ENCODE data around the gene MET.
"Not testable (repeated sequence)": the region's sequence is repeated elsewhere in the genome, so short reads cannot be mapped to it uniquely, and the experiment has no call there.

Gene MET

DNA sequence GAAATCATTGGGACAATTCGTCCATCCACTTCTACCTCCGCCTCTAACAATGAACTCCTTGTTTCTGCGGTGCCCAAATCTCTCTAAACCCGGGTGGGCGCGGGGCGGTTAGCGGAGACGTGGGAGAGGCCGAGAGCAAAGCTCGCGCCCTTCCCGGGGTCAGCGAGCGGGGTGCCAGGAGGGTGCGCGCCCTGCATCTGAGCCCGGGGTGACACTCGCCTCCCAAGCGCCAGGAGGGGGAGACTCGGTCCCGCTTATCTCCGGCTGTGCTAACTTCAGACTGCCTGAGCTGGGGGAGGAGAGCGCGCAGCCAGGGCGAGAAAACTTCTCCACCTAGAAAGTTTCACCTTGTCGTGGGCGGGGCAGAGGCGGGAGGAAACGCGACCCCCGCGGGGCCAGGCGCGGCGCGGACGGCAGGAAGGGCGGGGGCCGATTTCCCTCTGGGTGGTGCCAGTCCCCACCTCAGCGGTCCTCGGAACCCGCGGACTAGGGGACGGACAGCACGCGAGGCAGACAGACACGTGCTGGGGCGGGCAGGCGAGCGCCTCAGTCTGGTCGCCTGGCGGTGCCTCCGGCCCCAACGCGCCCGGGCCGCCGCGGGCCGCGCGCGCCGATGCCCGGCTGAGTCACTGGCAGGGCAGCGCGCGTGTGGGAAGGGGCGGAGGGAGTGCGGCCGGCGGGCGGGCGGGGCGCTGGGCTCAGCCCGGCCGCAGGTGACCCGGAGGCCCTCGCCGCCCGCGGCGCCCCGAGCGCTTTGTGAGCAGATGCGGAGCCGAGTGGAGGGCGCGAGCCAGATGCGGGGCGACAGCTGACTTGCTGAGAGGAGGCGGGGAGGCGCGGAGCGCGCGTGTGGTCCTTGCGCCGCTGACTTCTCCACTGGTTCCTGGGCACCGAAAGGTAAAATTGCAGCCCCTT, at the start of gene MET:
MET (plus strand) TSS at position 516 of the 915 bp plus-strand sequence. CDS start 26,889 bp downstream, outside the sequence.
- in situ Hi-C loops (cut with MboI; ENCODE audit: low sequenced_read_pairs), result no loop called here

DNA sequence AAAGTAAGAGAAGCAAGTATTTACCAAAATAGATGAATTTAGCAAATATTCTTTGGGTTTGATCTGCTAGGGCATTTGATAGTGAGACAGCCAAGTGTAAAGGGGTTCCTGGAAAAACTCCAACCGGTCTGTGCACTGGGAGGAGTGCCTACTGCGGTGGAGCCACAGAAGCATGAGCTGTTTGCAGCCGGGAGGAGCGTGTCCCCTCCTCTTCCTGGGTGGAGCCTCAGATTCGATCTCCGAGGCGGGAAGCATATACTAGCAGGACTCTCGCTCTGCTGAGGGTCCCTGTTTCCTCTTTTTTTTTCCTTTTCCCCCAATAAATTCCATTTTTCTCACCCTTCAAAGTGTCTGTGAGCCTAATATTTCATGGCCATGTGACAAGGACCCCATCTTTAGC, 45.1 kb upstream of the MET start:
- in situ Hi-C loops (cut with MboI; ENCODE audit: low sequenced_read_pairs), result no loop called here

DNA sequence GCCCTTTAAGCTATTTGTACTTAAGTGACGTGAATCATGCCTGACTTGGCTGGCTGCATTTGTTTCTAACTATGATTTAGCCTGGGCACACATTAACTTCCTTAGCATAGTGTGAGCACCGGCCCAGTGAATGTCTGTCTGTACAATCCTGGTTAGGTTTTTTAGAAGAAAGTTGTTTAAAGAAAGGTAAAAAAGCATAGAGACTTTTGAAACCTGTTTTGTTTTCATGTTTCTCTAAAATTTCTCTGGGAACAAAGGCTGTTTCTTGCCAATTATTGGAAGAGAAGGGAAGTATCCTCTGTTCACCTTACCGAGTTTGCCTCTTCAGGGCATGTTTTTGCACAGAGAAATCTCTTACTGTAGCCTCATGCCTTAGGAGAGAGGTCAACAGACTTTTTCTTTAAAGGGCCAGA, 42.9 kb upstream of the MET start:
- in situ Hi-C loops (cut with MboI; ENCODE audit: low sequenced_read_pairs), result no loop called here

DNA sequence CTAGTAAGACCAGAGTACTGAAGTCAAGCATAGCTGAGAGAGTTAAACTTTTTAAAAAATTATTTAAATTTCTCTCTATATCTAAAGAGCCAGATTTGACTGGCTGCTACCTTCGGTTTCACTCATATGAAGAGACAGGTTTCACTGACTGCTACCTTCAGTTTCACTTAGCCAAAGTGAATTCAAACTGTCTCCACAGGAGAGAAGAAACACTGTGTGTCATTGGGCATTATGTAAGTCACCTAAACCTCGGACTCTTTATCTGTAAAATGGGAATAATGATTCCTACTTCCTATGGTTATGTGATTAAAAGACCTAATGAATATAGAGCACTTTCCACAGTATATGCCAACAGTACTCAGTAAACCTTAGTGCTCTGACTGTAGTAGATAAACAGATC, 41.6 kb upstream of the MET start:
- in situ Hi-C loops (cut with MboI; ENCODE audit: low sequenced_read_pairs), result no loop called here

DNA sequence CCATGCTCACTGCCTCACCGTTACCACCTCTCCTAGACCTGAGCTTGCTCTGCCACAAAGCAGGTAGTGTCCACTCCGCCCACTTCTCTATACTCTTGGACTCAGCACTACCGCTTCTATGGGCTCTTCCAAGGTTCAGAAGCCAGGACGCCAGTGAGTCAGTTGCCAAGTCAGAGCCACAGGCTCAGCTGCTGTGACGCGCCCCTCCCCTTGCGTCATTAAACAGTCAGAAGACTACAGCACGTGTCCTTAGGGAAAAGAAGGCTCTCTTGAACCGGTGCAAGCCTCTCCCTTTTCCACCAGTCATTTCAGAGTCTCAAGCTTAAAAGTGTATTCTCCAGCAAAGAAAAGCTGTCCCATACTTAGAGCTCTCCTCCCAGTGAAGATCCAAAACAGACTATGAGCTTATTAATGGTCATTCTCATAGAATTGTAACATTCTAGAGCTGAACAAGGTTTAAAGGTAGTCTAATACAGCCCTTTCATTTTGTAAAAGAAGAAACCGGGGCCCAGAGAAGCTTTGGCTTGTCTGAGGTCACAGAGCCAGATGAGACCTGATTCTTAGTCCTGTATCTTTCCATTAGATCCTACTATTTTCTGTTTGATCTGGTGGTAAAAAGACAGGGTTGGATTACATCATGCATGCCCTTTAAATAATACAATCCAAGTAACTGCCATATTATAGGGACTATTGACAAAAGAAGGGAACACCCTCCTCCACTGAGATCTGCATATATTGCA, 40.9 kb upstream of the MET start:
- in situ Hi-C loops (cut with MboI; ENCODE audit: low sequenced_read_pairs), result no loop called here

DNA sequence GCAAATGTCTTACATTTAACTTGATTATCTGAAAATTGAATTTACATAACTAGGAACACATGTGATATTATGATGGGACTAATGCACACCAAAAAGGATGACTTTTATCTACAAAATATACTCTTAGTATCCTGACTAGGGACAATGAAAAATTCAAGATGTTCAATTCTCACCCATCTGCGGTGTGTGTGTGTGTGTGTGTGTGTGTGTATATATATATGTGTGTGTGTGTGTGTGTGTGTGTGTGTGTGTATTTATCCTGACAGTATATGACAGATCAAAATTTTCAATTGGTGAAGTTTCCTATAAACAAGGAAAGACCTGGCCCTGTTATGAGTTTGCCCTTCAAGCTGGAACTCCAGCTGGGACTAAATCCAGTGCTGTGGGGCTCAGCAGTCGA, 40.3 kb upstream of the MET start:
- in situ Hi-C loops (cut with MboI; ENCODE audit: low sequenced_read_pairs), result no loop called here

DNA sequence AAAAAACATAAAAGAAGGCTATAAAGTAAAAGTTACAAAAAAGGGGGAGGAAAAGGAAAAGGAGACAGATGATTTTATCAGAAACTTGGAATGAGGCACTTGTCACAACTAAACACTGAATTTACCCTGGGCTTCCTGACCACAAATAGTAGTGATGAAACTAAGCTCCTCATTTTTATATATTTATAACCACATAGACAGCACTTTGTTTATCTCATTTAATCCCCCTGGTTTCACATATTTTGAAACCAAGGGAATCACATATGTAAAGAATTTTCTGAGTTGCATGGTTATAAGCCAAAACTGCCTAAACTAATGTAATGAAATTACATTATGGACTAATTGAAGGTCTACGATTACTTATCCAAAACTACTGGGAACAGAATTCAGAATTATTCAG, 39.6 kb upstream of the MET start:
- in situ Hi-C loops (cut with MboI; ENCODE audit: low sequenced_read_pairs), result no loop called here

DNA sequence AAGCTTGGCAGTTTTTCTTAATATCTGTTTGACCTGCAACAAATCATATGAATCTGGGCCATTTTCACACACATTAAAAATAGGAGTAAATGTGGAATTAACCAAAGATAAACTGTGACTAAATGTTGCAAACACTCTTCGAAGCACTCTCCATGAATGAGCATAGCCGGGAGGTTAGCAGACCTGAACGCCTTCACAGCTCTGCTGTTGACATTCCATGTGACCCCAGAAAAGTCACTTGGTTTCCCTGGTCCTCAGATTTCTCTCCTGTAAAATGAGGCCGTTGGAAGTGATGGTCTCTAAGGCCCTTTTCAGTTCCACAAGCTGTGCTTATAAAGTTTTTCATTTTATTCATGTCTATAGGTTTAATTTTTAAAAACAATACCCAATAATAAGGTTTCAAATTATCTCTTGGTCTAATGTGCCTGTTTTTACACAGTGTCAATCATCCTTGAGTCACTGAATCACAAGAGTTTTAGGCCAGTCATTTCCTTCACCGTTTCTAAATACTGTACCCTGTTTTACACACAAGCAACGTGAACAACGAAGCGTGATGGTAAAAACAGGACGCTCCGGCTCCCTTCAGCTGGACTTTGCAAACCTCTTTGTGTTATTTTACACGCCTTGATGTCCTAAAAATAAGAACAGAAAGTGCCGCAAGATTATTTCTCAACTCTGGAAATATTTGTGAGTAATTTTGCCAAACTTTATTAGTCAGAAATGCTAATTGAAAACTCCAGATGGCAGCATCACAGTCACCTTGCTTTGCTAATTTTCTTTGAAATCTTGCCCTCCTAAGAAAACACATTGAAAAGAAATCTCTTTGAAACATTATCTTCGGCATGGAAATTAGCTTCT, 38.6 kb upstream of the MET start:
- in situ Hi-C loops (cut with MboI; ENCODE audit: low sequenced_read_pairs), result no loop called here

DNA sequence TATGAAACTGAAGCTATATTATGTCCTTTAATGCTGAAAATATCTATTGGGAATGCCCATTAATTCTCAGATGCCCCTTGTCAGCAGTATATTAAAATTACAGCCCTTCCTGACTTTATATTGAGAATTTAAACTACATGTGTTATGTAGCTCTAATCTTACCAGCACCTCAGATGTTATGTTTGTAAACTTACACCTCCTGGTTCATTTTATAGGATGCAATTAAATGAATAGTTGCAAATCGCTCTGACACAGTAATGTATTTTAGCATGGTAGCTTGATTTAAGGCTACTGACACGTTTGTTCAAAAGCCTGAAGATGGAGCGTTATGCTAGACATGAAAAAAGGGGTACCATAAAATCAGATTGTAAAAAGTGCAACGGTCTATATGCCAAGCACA, 35.0 kb upstream of the MET start:
- in situ Hi-C loops (cut with MboI; ENCODE audit: low sequenced_read_pairs), result no loop called here

DNA sequence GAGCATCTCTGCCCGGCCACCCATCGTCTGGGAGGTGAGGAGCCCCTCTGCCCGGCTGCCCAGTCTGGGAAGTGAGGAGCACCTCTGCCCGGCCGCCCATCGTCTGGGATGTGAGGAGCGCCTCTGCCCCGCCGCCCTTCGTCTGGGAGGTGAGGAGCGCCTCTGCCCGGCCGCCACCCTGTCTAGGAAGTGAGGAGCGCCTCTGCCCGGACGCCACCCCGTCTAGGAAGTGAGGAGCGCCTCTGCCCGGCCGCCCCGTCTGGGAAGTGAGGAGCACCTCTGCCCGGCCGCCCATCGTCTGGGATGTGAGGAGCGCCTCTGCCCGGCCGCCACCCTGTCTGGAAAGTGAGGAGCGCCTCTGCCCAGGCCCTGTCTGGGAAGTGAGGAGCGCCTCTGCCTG, 33.4 kb upstream of the MET start:
- in situ Hi-C loops (cut with MboI; ENCODE audit: low sequenced_read_pairs), result not testable (repeated sequence)

DNA sequence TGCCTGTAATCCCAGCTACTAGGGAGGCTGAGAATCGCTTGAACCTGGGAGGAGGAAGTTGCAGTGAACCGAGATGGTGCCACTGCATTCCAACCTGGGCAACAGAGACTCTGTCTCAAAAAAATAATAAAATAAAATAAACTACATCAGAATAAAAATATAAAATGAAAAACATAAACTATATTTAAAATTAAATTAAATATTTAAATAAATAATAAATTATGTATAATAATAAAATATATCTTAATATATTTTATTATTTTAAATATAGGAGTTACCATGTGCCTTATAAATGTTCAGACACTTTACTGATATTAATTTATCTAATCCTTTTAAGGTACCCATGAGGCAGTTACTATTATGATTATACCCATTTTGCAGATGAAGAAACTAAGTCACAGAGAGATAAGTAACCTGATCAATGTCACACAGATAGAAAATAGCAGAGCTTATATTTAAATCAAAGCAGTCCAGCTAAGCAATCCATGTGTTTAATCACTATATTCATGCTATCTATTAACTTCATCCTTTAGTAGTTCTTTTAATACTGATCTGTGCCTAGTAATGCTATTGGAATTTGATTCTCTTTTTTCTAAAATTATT, 30.3 kb upstream of the MET start:
- in situ Hi-C loops (cut with MboI; ENCODE audit: low sequenced_read_pairs), result no loop called here

DNA sequence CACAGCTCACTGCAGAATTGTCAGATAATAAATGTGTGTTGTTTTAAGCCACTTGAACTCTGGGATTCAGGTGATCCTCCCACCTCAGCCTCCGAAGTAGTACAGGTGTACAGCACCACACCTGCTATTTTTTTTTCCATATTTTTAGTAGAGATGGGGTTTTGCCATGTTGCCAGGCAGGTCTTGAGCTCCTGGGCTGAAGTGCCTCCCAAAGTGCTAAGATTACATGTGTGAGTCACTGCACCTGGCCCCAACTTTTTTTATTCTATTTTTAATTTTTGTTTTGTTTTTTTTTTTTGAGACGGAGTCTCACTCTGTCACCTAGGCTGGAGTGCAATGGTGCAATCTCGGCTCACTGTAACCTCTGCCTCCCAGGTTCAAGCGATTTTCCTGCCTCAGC, 28.8 kb upstream of the MET start:
- in situ Hi-C loops (cut with MboI; ENCODE audit: low sequenced_read_pairs), result not testable (repeated sequence)

DNA sequence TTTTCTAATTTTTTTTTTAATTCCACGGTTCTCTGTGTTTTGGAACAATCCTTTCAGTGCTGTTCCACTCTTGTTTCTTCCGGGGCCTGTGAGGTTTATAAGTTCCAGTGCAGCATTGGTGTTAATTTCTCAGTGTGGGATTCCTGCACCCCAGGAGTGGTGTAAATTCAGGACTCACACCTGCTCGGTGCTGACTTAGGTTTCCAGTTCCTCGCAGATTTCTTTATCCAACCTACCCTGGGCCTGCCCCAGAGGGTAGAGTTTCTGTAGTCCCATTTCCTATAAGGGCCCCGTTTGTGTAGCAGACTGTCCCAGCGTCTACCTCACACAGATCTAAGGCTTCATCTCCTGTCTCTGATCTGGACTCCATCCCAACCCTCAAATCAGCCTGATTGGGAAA, 27.4 kb upstream of the MET start:
- in situ Hi-C loops (cut with MboI; ENCODE audit: low sequenced_read_pairs), result no loop called here

DNA sequence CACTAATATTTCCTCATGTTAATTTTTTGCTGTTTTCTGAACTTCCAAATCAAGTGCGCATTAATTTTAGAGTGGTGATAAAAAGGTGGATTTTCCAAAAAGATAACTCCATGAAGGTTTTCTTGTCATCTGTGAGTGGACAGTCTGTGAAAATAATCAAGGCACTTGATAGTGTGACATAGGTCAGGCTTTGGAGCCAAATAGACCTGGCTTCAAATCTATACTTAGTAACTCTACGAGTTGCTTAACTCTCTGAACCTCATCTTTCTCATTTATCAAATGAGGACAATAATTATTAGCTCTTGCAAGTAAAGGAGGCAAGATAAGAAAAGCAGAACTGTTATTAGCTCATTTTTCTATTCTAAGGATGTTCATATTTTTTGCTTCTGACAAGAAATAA, 24.7 kb upstream of the MET start:
- in situ Hi-C loops (cut with MboI; ENCODE audit: low sequenced_read_pairs), result no loop called here

DNA sequence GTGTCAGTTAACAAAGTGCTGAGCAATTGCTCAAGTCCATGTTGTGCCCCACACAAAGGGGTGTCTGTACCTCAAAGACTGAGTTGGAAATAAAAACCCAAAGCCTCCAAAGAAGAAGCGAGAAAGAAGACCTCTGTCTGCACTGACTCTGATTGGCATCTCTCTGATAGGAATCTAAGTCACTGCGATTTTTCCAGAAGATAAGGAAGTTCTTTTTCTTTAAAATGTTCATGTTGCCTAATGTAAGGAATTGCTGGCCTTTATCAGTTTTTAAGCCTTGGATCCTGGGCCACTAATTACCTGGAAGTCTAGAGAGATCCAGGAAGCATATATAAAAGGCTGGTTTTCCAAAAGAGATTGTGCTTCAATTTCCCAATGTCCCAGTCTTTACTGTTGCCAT, 24.1 kb upstream of the MET start:
- in situ Hi-C loops (cut with MboI; ENCODE audit: low sequenced_read_pairs), result no loop called here

DNA sequence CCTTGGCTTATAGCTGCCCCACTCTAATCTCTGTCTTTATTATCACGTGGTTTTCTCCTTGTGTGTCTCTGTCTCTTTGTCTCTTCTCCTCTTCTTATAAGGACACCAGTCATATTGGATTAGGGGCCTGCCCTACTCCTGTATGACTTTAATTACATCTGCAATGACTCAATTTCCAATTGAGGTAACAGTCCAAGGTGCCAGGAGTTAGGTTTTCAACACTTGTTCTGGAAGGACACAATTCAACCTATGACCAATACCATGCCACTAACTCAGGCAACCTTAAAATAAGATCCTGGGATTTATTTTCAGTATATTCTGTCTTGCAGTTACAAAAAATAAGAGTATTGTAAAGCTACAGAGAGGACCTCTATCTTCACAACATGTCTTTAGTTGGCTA, 21.6 kb upstream of the MET start:
- in situ Hi-C loops (cut with MboI; ENCODE audit: low sequenced_read_pairs), result no loop called here

DNA sequence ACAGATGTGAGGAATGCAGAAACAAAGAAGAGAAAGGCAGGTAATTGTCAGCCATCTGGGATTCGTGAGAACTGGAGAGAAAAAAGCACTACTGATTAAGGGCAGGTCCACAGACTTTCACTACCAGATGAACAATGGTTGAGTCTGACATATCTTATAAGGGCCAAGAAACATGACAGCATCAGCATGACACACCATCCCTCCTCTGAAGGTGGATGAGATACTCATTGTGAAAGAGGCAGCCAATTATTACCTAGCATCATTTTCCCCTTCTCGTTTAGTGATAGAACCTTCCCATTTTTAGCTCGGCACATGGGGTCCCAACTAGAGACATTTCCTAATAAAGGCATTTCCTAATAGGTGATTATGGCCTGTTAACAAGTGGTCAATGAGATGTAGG, 19.2 kb upstream of the MET start:
- in situ Hi-C loops (cut with MboI; ENCODE audit: low sequenced_read_pairs), result no loop called here

DNA sequence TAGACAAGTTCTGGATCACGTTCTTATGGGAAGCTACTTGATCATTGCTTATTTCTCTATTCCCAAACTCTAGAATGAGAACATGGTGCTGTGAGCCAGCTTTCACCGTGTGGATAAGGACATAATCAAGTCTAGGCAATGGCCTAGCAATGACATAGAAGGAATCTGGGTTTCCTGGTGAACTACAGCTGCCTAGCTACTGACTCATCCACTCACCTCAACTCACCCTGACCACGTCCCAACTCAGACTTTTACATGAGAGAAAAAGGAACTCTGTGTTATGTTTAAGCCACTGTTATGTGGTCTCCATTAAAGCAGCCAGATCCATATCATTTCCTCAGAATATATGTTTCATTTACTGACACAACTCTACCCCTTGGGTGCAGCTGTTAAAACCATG, 18.8 kb upstream of the MET start:
- in situ Hi-C loops (cut with MboI; ENCODE audit: low sequenced_read_pairs), result no loop called here

DNA sequence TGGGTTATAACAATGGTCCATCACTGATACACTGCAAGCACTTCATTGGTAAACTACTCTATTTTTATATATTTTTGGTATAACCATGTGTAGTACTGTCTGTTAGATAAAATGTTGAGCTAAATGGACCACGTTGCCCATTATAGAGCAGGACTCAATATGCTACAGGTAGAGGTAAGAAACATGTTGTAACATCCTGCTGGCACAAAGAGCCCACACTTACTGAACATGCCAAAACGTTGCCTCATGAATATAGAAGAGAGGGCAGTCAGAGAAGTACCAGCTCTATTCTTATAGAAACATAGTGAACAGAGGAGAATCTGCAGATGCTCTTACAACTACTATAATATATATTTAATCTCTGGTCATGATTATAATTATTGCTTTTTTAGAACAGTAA, 18.4 kb upstream of the MET start:
- in situ Hi-C loops (cut with MboI; ENCODE audit: low sequenced_read_pairs), result no loop called here

DNA sequence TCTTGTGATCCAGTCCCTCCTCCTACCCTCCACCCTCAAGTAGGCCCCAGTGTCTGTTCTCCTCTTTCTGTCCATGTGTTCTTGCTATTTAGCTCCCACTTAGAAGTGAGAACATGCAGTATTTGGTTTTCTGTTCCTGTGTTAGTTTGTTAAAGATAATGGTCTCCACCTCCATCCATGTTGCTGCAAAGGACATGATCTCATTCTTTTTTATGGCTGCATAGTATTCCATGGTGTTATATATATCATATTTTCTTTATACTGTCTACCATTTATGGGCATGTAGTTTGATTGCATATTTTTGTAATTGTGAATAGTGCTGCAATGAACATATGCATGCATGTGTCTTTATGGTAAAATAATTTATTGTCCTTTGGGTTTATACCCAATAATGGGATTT, 12.7 kb upstream of the MET start:
- in situ Hi-C loops (cut with MboI; ENCODE audit: low sequenced_read_pairs), result not testable (repeated sequence)

DNA sequence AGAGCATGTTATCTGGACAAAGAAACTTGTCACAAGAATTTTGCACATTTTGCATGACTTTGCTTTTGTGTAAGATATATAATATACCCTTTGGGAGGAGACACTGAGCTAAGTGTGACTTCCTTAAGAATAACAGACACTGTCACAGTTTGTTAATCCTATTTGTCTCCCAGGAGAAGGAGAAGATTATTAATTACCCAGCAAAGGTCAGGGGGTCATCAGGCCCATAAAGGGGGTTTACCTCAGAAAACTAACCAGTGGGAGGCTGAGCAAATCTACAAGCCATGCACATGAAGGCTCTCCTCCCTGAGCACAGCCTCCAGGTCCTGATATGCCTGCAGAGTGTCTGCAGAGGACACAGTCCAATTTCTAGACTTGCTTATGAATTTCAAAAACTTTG, 10.1 kb upstream of the MET start:
- in situ Hi-C loops (cut with MboI; ENCODE audit: low sequenced_read_pairs), result no loop called here
